Subcutaneous abdominal adipose tissue (tissue), 5 donors: ENCODE data around the gene LRRC39.
"Not testable (repeated sequence)": the region's sequence is repeated elsewhere in the genome, so short reads cannot be mapped to it uniquely, and the experiment has no call there.

Experiments
- H3K27ac ChIP-seq: one replicate; pipeline ENCODE4 v1.7.0; 2013; ENCODE audit warnings: low read depth, mild to moderate bottlenecking, inconsistent platforms, low read length, moderate library complexity
- H3K27me3 ChIP-seq, 5 donors: one replicate each; pipeline ENCODE4 v1.7.0; 2013; ENCODE audit warnings: low read length in 5 of 5, inconsistent platforms in 1 of 5; ENCODE audit not compliant: control insufficient read depth in 5 of 5, insufficient read depth in 4 of 5
- H3K36me3 ChIP-seq, 5 donors: one replicate each; pipeline ENCODE4 v1.7.0; 2013; ENCODE audit warnings: low read length in 5 of 5; ENCODE audit not compliant: control insufficient read depth in 5 of 5, insufficient read depth in 5 of 5
- H3K4me1 ChIP-seq, 5 donors: one replicate each; pipeline ENCODE4 v1.7.0; 2013; ENCODE audit warnings: low read length in 5 of 5, mild to moderate bottlenecking in 3 of 5, moderate library complexity in 1 of 5; ENCODE audit not compliant: control insufficient read depth in 5 of 5, insufficient read depth in 5 of 5
- H3K4me3 ChIP-seq, 5 donors: one replicate each; pipeline ENCODE4 v1.7.0; 2013; ENCODE audit warnings: low read length in 5 of 5, low read depth in 1 of 5
- H3K9ac ChIP-seq, 5 donors: one replicate each; pipeline ENCODE4 v1.7.0; 2013; ENCODE audit warnings: low read length in 5 of 5, mild to moderate bottlenecking in 4 of 5, moderate library complexity in 3 of 5
- H3K9me3 ChIP-seq, 5 donors: one replicate each; pipeline ENCODE4 v1.7.0; 2013; ENCODE audit warnings: low read length in 5 of 5; ENCODE audit not compliant: control insufficient read depth in 5 of 5
- donor health status: healthy.
- donor health status: healthy.
- donor health status: healthy.
- donor health status: healthy.
- donor health status: healthy.

The LRRC39 gene

DNA sequence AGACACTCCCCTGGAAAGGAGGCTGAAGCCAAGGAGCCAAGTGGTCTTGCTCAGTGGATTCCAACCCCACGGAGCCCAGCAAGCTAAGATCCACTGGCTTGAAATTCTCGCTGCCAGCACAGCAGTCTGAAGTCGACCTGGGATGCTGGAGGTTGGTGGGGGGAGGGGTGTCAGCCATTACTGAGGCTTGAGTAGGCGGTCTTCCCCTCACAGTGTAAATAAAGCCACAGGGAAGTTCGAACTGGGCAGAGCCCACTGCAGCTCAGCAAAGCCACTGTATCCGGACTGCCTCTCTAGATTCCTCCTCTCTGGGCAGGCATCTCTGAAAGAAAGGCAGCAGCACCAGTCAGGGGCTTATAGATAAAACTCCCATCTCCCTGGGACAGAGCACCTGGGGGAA, 22.0 kb upstream of the LRRC39 start:
- peaks cover 17 to 39% (median 30%) of the 10 kb centered on the region in 5 donors for H3K36me3 ChIP-seq
- H3K27ac ChIP-seq, H3K27me3 ChIP-seq, H3K9me3 ChIP-seq, H3K9ac ChIP-seq, H3K4me1 ChIP-seq, H3K4me3 ChIP-seq: not testable (repeated sequence)

GRCh38 chr1:100198596-100198995, 20.5 kb upstream of the LRRC39 start:
- Histone ChIP-seq H3K4me3 (no peak overlapping the region), H3K27ac (no peak overlapping the region), H3K9me3 (no peaks in the 10 kb centered on the region), H3K27me3 (no peaks in the 10 kb centered on the region), H3K36me3 (peaks cover 17 to 37% (median 30%) of the 10 kb centered on the region in 5 donors), H3K9ac (no peak overlapping the region), H3K4me1 (no peaks in the 10 kb centered on the region)

DNA sequence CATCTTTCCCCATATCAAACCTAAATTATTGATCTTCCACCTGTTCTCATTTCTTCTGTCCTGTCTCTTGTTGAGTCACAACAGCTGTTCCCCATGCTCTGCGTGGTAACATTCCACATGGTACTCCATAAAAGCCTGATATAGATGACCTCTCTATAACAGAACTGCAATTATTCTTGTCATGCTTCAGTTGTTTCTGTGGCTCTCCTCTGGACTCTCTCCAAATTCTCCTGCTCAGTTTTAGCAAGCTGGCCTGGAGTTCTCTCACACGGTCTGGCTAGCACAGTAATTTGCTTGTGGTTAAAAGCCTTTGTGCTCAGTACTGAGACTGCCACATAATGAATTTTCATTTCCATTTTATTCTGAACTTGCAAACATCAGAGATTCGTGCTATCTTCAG, 10.6 kb upstream of the LRRC39 start:
- H3K36me3 ChIP-seq: peaks cover 0 to 17% (median 0%) of the 10 kb centered on the region in 5 donors
- peaks cover 0 to 18% (median 14%) of the 10 kb centered on the region in 5 donors for H3K4me1 ChIP-seq
- no peak overlapping the region for H3K4me3 ChIP-seq
- H3K27ac ChIP-seq: no peak overlapping the region
- no peaks in the 10 kb centered on the region for H3K27me3 ChIP-seq
- H3K9ac ChIP-seq: peak overlapping the region in 1 of 5 donors; percentile 12
- no peaks in the 10 kb centered on the region for H3K9me3 ChIP-seq

GRCh38 chr1:100187912-100188311, 9.9 kb upstream of the LRRC39 start:
- H3K9ac ChIP-seq: no peak overlapping the region
- H3K4me3 ChIP-seq: no peak overlapping the region
- peak overlapping the region; percentile 40 for H3K27ac ChIP-seq
- H3K4me1 ChIP-seq: peaks cover 0 to 18% (median 14%) of the 10 kb centered on the region in 5 donors
- peaks cover 0 to 13% (median 0%) of the 10 kb centered on the region in 5 donors for H3K36me3 ChIP-seq
- no peaks in the 10 kb centered on the region for H3K9me3 ChIP-seq
- no peaks in the 10 kb centered on the region for H3K27me3 ChIP-seq

GRCh38 chr1:100184536-100184935, 6.5 kb upstream of the LRRC39 start:
- Histone ChIP-seq H3K9ac (no peak overlapping the region), H3K4me3 (no peak overlapping the region), H3K27ac (no peak overlapping the region), H3K27me3 (no peaks in the 10 kb centered on the region), H3K9me3 (no peaks in the 10 kb centered on the region), H3K4me1 (peaks cover 0 to 18% (median 14%) of the 10 kb centered on the region in 5 donors), H3K36me3 (no peaks in the 10 kb centered on the region)

DNA sequence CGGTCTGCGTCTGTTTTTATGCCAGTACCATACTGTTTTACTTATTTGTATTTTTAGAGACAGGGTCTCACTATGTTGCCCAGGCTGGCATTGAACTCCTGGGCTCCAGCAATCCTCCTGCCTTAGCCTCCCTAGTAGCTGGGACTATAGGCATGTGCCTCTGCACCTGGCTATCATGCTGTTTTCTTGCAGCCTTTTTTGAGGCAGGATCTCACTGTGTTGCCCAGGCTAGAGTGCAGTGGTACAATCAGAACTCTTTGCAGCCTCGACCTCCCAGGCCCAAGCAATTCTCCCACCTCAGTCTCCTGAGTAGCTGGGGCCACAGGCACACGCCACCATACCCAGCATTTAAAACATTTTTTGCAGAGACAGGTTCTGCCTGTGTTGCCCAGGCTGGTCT, 5.3 kb upstream of the LRRC39 start:
- Histone ChIP-seq H3K9me3 (no peaks in the 10 kb centered on the region), H3K36me3 (no peaks in the 10 kb centered on the region), H3K4me3 (no peak overlapping the region), H3K4me1 (peaks cover 0 to 8% (median 7%) of the 10 kb centered on the region in 5 donors), H3K27ac (no peak overlapping the region), H3K27me3 (no peaks in the 10 kb centered on the region), H3K9ac (no peak overlapping the region)

GRCh38 chr1:100177295-100178041, 588 bp downstream of the LRRC39 start:
- no peaks in the 10 kb centered on the region for H3K9me3 ChIP-seq
- H3K9ac ChIP-seq: no peak overlapping the region
- H3K36me3 ChIP-seq: no peaks in the 10 kb centered on the region
- H3K4me1 ChIP-seq: no peaks in the 10 kb centered on the region
- H3K27ac ChIP-seq: no peak overlapping the region
- H3K4me3 ChIP-seq: no peak overlapping the region
- no peaks in the 10 kb centered on the region for H3K27me3 ChIP-seq

- H3K4me3 ChIP-seq: no peak overlapping the region
- no peaks in the 10 kb centered on the region for H3K36me3 ChIP-seq
- H3K9me3 ChIP-seq: no peaks in the 10 kb centered on the region
- peaks cover 0 to 6% (median 4%) of the 10 kb centered on the region in 5 donors for H3K4me1 ChIP-seq
- H3K27ac ChIP-seq: no peak overlapping the region
- H3K9ac ChIP-seq: no peak overlapping the region
- H3K27me3 ChIP-seq: no peaks in the 10 kb centered on the region
These were observed 10.0 kb downstream of the LRRC39 start for GRCh38 chr1:100168051-100168450.

- H3K36me3 ChIP-seq: no peaks in the 10 kb centered on the region
- peaks cover 0 to 6% (median 4%) of the 10 kb centered on the region in 5 donors for H3K4me1 ChIP-seq
- no peaks in the 10 kb centered on the region for H3K9me3 ChIP-seq
- H3K27ac ChIP-seq: no peak overlapping the region
- no peak overlapping the region for H3K9ac ChIP-seq
- no peaks in the 10 kb centered on the region for H3K27me3 ChIP-seq
- no peak overlapping the region for H3K4me3 ChIP-seq
These were observed 13.4 kb downstream of the LRRC39 start for GRCh38 chr1:100164702-100165101.

- Histone ChIP-seq H3K9ac (no peak overlapping the region), H3K36me3 (no peaks in the 10 kb centered on the region), H3K9me3 (no peaks in the 10 kb centered on the region), H3K27me3 (no peaks in the 10 kb centered on the region), H3K4me3 (no peak overlapping the region), H3K27ac (no peak overlapping the region), H3K4me1 (peaks cover 0 to 6% (median 4%) of the 10 kb centered on the region in 5 donors)
These were observed 13.8 kb downstream of the LRRC39 start for GRCh38 chr1:100164216-100164615.
